ENCODE results near the gene ETFA.

Gene ETFA

DNA sequence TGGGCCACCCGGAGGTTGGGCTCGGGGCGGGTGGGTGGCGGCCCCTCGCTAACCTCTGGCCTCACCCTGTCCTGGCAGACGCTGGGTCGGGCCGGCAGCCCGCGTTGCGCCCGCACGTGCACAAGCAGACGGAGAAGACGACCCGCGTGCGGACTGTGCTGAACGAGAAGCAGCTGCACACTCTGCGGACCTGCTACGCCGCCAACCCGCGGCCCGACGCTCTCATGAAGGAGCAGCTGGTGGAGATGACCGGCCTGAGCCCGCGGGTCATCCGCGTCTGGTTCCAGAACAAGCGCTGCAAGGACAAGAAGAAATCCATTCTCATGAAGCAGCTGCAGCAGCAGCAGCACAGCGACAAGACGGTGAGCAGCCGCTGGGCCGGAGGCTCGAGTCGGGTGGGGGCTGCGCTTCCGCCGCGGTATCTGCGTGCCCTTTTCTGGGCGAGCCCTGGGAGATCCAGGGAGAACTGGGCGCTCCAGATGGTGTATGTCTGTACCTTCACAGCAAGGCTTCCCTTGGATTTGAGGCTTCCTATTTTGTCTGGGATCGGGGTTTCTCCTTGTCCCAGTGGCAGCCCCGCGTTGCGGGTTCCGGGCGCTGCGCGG, 29.0 kb upstream of the ETFA start:
- DNase-seq (ENCODE audit: low spot score), result no peak

- DNase-seq (ENCODE audit: low spot score), result no peak
Measured at GRCh38 chr15:76339305-76340197, 28.3 kb upstream of the ETFA start.

- no peak for DNase-seq (ENCODE audit: low spot score)
Measured at GRCh38 chr15:76338486-76339304, 27.4 kb upstream of the ETFA start.

DNA sequence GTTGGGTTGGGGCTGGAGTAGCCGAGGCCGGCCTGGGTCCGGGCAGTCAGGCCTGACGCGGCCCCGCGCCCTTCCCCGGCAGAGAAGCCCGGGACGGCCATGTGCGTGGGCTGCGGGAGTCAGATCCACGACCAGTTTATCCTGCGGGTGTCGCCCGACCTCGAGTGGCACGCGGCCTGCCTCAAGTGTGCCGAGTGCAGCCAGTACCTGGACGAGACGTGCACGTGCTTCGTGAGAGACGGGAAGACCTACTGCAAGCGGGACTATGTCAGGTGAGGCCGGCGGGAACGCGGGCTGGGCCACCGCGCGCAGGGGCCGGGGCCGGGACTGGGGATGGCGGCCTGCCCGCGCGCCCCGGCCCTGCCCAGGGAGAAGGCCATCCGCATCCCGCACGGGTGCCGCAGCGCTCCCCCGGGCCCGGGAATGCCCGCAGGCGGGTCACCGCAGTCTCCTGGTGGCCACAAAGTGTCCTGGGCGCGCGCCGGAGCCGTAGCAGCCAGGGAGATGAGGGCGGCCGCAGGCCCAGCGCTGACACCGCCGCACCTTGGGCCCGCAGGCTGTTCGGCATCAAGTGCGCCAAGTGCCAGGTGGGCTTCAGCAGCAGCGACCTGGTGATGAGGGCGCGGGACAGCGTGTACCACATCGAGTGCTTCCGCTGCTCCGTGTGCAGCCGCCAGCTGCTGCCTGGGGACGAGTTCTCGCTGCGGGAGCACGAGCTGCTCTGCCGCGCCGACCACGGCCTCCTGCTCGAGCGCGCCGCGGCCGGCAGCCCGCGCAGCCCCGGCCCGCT, 26.6 kb upstream of the ETFA start:
- no peak for DNase-seq (ENCODE audit: low spot score)

DNA sequence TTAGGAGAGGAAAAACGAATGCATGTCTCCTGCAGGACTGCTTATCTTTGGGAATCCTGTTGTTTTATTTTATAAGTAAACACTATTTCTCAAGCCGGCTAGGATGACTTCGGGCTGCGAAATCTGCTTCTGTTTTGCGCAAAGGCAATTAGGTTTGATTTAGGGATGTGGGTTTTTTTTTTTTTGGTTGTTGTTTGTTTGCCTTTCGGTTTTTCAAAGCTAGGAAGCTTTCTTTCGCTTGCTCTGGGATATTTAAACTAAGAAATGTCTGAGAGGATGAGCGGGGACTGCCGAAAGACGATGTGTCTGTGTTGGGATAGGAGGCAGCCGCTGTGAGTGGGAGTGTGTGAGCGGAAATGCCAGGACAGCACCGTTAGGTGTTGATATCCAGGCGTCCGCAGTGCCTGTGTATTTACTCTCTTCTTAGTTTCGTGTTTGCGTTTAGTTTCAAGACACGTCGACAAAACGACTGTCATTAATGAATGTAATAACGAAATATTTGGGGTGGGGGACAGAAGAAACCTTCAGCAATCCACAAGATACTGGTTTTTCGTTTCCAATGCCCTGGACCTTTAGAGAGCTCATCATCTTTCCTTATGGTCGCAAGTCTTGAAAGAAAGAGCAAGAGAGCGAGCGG, 25.9 kb upstream of the ETFA start:
- DNase-seq (ENCODE audit: low spot score), result peak; percentile 24

DNA sequence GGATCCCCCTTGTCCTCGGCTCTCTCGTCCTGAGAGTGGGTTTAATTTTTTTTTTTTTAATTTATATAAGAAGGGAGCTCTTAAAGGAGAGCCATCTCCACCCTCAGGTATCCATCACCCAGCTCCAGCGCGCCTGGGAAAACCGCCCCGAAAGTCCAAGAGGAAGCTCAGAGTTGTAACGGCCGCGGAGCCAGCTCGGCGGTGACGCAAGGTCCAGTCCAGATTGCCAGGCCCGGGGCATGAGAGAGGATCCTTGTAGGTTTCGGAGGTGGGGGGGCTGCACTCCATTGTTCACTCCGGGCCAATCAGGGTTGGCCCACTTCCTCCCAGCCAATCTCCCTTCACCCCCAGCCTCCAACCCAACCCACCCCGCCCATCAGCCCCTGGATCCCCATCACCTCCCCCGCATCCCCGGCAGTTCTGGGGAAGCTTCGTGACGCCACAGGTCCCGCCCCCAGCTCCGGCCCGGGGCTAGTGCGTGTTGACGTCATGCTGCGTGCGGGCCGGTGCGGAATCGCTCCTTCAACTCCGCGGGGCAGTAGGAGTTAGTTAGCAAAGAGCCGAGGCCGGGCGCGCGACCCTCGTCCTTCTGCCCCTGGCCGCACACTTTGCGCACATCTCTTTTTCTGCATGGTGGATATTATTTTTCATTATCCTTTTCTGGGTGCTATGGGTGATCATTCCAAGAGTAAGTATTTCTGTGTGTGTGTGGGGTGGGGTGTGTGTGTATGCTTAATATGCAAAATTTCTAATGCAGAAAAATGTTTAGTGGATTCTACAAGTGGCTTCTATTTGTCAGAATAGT, 25.2 kb upstream of the ETFA start, which contains the start of gene ISL2:
ISL2 (plus strand) TSS at position 520 of the 805 bp plus-strand sequence; CDS start at position 631, 111 bp downstream.
- peak; percentile 90 for DNase-seq (ENCODE audit: low spot score)

GRCh38 chr15:76335307-76336253, 24.3 kb upstream of the ETFA start:
- DNase-seq (ENCODE audit: low spot score), result peak; percentile 50

DNA sequence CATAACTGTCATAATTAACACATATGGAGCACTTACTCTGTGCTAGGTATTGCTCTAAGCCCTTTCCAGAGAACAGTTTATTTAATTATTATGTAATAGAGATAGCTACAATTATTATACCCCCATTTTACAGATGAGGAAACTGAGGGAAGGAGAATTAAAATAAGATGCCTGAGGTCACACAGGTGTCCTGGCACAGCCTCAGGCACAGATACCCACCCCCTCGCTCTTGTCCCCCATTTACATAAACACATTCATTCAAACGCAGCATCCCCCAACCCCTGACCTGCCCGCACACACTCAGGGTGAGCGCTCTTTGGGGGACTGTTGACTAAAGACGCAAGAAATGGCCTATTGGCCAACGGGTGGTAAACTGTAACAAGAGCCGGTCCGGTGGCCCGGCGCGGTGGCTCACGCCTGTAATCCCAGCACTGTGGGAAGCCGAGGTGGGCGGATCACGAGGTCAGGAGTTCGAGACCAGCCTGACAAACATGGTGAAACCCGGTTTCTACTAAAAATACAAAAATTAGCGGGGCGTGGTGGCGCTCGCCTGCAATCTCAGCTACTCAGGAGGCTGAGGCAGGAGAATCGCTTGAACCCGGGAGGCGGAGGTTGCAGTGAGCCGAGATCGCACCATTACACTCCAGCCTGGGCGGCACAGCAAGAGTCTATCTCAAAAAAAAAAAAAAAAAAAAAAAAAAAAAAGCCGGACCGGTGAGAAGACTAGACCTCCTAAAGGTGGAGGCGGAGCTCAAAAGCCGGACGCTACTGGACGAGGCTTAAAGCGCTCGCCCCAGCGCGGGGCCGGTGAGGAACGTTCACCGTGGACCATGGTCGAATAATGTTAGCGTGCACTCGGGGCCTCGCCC, 23.4 kb upstream of the ETFA start:
- DNase-seq (ENCODE audit: low spot score), result no peak

- peak; percentile 17 for DNase-seq (ENCODE audit: low spot score)
Measured at GRCh38 chr15:76333720-76334437, 22.6 kb upstream of the ETFA start.

GRCh38 chr15:76333309-76333708, 22.0 kb upstream of the ETFA start:
- no peak for DNase-seq (ENCODE audit: low spot score)

DNA sequence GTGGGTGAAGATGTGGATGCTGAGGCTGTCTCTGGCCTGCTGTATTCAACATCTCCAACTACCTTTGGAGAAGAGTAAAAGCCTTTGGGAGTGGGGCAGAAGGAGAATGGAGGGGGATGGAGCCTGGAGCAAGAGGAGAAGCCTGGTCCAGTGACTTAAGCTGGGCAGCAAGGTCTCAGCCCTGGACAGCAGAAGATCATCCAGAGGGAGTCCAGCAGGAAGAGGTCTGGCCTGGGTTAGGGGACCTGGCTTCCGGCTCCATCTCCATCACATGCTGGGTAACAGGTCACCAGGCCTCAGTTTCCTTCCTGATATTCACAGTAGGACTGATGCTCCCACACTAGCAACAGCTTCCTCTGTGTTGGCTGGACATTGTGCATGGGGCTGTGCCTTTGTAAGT, 21.5 kb upstream of the ETFA start:
- no peak for DNase-seq (ENCODE audit: low spot score)

DNA sequence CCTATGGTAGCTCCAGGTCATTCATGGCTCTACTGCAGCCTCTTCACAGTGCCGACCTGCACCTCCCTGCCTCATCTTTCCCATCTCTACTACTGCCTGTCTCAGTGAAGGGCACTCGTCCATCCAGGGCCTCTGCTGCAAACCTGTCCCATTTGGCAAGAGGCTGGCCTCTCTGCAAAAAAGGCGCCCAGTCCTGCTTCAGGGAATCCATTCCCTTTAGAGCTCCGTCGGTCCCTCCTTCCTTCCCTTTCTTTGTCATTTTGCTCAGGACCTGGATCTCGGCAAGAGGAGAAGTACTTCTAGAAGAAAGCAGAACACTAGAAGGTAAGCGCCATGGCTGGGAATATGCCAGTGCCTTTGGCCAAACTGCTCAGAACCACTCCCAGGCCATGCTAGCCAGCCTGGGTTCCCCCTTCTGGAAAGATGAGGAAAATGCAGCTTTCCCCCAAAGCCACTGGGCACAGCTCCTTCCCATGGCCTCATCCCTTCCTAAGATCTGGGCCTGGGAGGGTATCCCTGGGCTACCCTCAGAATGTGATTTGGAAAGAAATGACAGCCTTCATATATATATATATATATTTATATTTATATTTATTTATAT, 18.9 kb upstream of the ETFA start:
- DNase-seq (ENCODE audit: low spot score), result peak; percentile 35

GRCh38 chr15:76328958-76329357, 17.7 kb upstream of the ETFA start:
- DNase-seq (ENCODE audit: low spot score), result no peak

DNA sequence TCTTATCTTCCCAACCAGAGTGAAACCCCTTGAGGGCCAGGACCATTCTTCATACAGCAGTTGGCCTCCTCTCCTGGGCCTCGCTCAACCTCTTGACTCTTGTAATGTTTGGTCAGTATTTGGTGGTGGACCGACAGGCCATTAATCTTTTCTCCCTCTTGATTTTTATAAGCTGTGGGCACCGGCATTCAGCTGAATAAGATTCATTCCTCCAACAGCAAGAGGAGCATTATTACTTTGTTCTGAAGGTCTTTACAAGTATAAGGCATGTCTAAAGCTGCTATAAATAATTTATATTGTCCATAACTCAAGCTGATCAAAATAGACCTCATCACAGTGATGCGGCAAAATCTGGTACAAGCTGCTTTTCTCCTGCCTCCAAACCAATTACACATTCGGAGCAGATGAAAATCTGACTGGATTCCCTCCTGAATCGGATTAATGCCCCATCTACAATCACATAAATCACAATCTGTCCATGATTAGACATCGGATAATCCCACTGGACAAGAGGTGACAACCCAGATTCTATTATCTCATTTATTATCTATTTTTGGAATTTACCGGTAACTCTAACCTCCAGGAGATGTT, 16.9 kb upstream of the ETFA start:
- no peak for DNase-seq (ENCODE audit: low spot score)

DNA sequence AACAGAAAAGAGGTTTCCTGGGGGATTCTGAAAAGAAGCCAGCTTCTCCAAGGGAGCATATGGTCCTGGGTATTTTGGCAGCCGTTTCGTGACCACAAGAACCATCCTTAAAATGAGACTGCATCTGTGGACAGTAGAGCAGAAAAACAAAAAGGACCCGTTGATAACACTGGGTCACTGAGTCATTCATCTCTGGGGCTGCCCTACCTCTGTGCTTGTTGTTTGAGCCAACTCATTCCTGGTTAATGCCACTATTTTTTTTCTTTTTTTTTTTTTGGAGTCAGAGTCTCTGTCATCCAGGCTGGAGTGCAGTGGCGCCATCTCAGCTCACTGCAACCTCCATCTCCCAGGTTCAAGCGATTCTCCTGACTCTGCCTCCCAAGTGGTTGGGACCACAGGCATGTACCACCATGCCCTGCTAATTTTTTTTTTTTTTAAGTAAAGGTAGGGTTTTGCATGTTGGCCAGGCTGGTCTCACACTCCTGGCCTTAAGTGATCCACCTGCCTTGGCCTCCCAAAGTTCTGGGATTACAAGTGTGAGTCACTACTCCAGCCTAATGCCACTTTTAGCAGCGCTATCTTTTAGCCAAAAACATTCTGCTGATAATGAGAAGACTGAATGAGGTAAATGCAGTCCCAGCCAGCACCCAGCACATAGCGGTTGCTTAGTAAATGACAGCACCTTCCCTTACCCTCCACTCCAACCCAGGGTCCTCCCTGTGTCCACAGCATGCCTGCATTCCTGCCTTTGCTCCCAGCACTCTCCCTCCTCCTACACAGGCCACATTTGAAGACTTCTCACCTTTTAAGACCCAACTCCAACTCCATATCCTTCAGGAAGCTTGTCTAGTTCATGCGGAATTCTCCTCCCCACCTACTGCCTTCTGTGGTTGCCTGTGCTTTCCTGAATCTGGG, 16.2 kb upstream of the ETFA start:
- no peak for DNase-seq (ENCODE audit: low spot score)

GRCh38 chr15:76325704-76326103, 14.4 kb upstream of the ETFA start:
- DNase-seq (ENCODE audit: low spot score), result no peak

All from NAMALWA (cell line).